SKM-1 treated with dmso at 0.1 percent for 144 hours (cell line): ENCODE results near the gene STK32C.

Experiments
- DNase-seq: peaks from one replicate; lab custom pipeline; 2025; ENCODE audit not compliant: unreplicated experiment; lab: John Stamatoyannopoulos, UW

Gene STK32C

GRCh38 chr10:132213917-132214316 lies 93.8 kb downstream of the STK32C start:
- no peak for DNase-seq

GRCh38 chr10:132212816-132213215 lies 94.9 kb downstream of the STK32C start:
- DNase-seq = no peak

- DNase-seq = no peak
Observed at GRCh38 chr10:132211246-132211645, 96.5 kb downstream of the STK32C start.

GRCh38 chr10:132210766-132211165 lies 97.0 kb downstream of the STK32C start:
- no peak for DNase-seq

GRCh38 chr10:132209978-132210530 lies 97.7 kb downstream of the STK32C start:
- no peak for DNase-seq

- DNase-seq = no peak
Observed at GRCh38 chr10:132209130-132209529, 98.6 kb downstream of the STK32C start.

- DNase-seq = no peak
Observed at GRCh38 chr10:132208462-132209050, 99.2 kb downstream of the STK32C start.

- DNase-seq = no peak
Observed at GRCh38 chr10:132207536-132208461, 100.0 kb downstream of the STK32C start.

GRCh38 chr10:132206806-132207535 lies 100.8 kb downstream of the STK32C start:
- no peak for DNase-seq

- DNase-seq = no peak
Observed at GRCh38 chr10:132206377-132206745, 101.4 kb downstream of the STK32C start.

GRCh38 chr10:132205650-132206376 lies 101.9 kb downstream of the STK32C start:
- no peak for DNase-seq

GRCh38 chr10:132204781-132205473 lies 102.8 kb downstream of the STK32C start:
- no peak for DNase-seq

- no peak for DNase-seq
Observed at GRCh38 chr10:132204078-132204780, 103.5 kb downstream of the STK32C start.

GRCh38 chr10:132203256-132204077 lies 104.3 kb downstream of the STK32C start:
- no peak for DNase-seq

GRCh38 chr10:132202070-132202970 lies 105.4 kb downstream of the STK32C start:
- DNase-seq = no peak

GRCh38 chr10:132201111-132201969 lies 106.4 kb downstream of the STK32C start:
- DNase-seq = no peak
